DMS53 (cell line): ENCODE measurements around the gene SREBF2.
"Not testable (repeated sequence)": the region's sequence is repeated elsewhere in the genome, so short reads cannot be mapped to it uniquely, and the experiment has no call there.

ENCODE experiments used
- DNase-seq: peaks from one replicate; lab custom pipeline; 2025; lab: John Stamatoyannopoulos, UW

SREBF2 gene

DNA sequence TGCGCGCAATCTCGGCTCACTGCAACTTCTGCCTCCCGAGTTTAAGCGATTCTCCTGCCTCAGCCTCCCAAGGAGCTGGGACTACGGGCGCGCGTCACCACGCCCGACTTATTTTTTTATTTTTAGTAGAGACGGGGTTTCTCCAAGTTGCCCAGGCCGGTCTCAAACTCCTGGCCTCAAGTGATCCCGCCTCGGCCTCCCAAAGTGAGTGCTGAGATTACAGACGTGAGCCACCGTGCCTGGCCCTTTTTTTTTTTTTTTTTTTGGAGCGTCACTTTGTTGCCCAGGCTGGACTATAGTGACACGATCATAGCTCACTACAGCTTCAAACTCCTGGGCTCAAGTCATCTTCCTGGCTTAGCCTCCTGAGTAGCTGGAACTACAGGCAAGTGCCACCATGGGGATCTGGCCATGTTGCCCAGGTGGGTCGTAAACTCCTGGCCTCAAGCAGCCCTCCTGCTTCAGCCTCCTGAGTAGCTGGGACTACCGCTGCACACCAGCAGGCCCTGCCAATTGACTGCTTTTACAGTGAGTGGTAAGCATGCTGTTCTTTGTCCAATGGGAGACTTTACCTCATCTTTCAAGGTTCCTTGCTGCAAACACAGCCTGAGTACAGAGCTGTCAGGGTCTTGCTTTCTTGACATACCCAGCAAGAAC lies 114.6 kb downstream of the SREBF2 start:
- DNase-seq = no peak

DNA sequence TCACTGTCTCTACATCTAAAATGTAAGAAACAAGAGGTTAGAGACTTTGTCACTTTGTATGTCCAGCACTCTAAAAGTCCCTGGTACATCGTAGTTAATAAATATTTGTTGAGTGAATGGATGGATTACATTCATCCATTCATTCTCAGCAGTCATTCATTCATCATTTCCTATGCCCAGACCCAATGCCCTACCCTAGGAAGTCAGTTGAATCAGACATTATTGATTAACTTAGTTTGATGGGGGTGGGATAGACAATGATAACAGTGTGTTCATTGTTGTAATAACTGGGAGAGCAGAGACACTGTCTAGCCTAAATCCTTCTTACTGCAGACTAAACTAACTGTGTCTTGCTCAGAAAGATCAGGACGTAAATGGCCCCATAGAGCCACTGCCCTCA lies 115.2 kb downstream of the SREBF2 start:
- DNase-seq = no peak

DNA sequence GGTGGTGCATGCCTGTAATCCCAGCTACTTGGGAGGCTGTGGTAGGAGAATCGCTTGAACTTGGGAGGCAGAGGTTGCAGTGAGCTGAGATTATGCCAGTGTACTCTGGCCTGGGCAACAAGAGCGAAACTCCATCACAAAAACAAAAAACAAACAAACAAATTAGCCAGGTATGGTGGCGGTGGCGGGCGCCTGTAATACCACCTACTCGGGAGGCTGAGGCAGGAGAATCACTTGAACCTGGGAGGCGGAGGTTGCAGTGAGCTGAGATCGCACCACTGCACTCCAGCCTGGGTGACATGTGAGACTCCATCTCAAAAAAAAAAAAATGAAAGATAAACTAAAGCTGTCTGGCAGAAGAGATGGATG lies 116.0 kb downstream of the SREBF2 start:
- not testable (repeated sequence) for DNase-seq

DNA sequence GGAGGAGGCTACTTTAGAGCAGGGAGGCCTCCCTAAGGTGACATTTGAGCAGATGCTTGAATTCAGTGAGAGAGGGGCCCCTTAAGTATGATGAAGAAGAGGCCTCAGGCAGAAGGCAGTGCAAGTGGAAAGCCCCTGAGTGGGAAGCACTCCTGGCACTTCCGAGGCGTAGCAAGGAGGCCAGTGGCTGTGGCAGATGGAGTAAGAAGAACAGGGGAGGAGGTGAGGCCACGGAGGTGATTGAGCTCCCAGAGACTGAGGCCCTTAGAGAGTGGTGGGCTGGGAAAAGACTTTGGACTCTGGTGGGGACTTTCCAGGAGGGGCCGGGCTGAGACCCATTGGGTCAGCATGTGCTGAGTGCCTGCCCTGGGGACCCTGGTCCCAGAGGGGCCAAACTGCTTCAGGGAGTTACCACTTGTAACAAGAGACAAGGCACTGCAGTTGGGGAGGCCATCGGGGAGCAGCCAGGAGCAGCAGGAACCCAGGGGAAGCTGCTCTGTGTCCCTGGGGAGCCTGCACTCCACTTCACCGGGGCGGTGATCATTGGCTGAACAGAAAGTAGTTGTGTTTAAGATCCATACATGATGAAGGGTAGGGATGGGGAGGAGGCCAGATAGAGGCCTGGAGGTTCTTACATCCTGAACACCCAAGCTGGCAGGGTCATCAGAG lies 116.5 kb downstream of the SREBF2 start:
- no peak for DNase-seq

DNA sequence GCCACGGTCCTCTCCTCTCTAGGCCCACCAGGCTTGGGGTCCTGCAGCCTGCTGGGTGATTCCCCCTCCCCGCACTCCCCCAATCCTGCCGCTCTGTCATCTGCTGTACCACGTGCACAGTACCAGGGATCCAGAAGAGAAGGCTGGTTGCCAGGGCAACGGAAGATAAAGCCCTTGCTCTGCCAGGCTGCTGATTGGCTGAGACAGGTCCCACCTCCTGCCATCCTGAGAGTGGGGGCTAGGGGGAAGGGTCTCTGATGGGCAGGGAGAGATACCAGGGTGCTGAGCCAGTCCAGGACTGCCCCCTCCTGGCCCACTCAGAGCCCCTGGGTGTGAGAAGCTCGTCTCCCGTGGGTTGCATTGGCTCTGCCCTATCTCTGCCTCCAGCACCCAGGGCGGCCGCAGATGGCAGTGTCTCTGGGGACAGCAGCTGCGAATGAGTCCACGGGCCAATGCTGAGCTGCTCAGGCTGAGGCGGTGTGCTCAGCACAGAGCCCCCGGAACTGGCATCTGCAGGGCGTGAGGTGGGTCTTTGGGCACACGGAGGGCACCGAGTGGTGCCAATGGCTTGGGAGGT lies 119.1 kb downstream of the SREBF2 start, which contains the start of gene SMIM45:
Gene SMIM45 (plus strand): TSS at position 253 of the 577 bp plus-strand sequence.
- DNase-seq = no peak

DNA sequence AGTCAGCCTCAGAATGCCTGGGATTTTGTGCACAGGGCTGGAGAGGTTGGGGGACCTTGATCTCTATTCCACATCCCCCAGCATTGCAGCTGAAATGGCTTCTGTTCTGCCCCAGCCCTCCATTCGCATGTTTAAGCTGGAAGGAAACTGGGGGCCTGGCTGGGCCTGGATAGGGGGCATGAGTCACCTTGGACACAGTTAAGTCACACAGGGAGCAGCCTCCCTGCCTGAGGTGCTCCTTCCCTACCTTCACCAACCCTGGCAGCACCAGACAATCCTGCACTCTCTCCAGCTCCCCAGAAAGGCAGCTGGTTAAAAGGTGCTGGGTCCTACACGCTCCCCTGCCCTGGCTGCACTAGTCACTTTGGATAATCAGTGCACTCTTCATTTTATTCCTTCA lies 119.8 kb downstream of the SREBF2 start:
- no peak for DNase-seq
